Activated T-cell treated with anti-CD3 and anti-CD28 coated beads for 1 hour (primary cell): ENCODE measurements around the gene PIK3C2A.

Experiments used
- DNase-seq: peaks from one replicate; pipeline ENCODE4 v3.0.0-alpha.2; 2020; ENCODE audit warnings: low read depth

PIK3C2A gene

GRCh38 chr11:17217401-17217800 is 9.6 kb upstream of the PIK3C2A start:
- no peak for DNase-seq

- no peak for DNase-seq
These were observed 6.6 kb upstream of the PIK3C2A start for GRCh38 chr11:17214338-17214737.

GRCh38 chr11:17211286-17211685 is 3.5 kb upstream of the PIK3C2A start:
- DNase-seq = no peak

GRCh38 chr11:17209939-17210245 is 2.1 kb upstream of the PIK3C2A start:
- DNase-seq = no peak

GRCh38 chr11:17208257-17208999 is 642 bp upstream of the PIK3C2A start:
- DNase-seq = no peak

GRCh38 chr11:17206463-17206862 is 1.3 kb downstream of the PIK3C2A start:
- DNase-seq = no peak

- no peak for DNase-seq
These were observed 10.3 kb downstream of the PIK3C2A start for GRCh38 chr11:17197431-17197898.

GRCh38 chr11:17188675-17189074 is 19.1 kb downstream of the PIK3C2A start:
- DNase-seq = no peak

- no peak for DNase-seq
These were observed 20.7 kb downstream of the PIK3C2A start for GRCh38 chr11:17186932-17187692.

- no peak for DNase-seq
These were observed 21.8 kb downstream of the PIK3C2A start for GRCh38 chr11:17185938-17186337.

GRCh38 chr11:17184882-17185587 is 22.8 kb downstream of the PIK3C2A start:
- no peak for DNase-seq

- DNase-seq = no peak
These were observed 23.9 kb downstream of the PIK3C2A start for GRCh38 chr11:17183836-17184235.

GRCh38 chr11:17179970-17180369 is 27.8 kb downstream of the PIK3C2A start:
- DNase-seq = no peak

- no peak for DNase-seq
These were observed 34.5 kb downstream of the PIK3C2A start for GRCh38 chr11:17173332-17173731.

GRCh38 chr11:17171916-17172315 is 35.9 kb downstream of the PIK3C2A start:
- DNase-seq = no peak

- DNase-seq = no peak
These were observed 36.4 kb downstream of the PIK3C2A start for GRCh38 chr11:17171343-17171742.

GRCh38 chr11:17169876-17170275 is 37.9 kb downstream of the PIK3C2A start:
- DNase-seq = no peak

GRCh38 chr11:17165247-17165890 is 42.4 kb downstream of the PIK3C2A start:
- DNase-seq = no peak

- no peak for DNase-seq
These were observed 43.2 kb downstream of the PIK3C2A start for GRCh38 chr11:17164361-17165246.

- no peak for DNase-seq
These were observed 44.0 kb downstream of the PIK3C2A start for GRCh38 chr11:17163736-17164135.

- no peak for DNase-seq
These were observed 44.5 kb downstream of the PIK3C2A start for GRCh38 chr11:17163291-17163690.
